Adrenal gland (tissue), 5 donors: Measurements from ENCODE around the gene CARS1.

Source experiments
- CTCF ChIP-seq, 6 experiments: fragments of 450-650 bp in 4 of 6; fragments of 200-600 bp in 2 of 6; sonication (generic) in 1 of 6; IDR thresholded peaks; 1 replicate in 5 of 6; 2 replicates in 1 of 6; pipeline versions ENCODE4 v1.5.1 to v1.8.0; 2016 to 2021; ENCODE audit warnings: antibody characterized with exemption in 6 of 6, mild to moderate bottlenecking in 2 of 6, moderate library complexity in 1 of 6
- POLR2A ChIP-seq, 2 donors: fragments of 450-650 bp; IDR thresholded peaks; one replicate each; pipeline ENCODE4 v1.6.1; 2017; ENCODE audit warnings: antibody characterized with exemption in 2 of 2, mild to moderate bottlenecking in 2 of 2, moderate library complexity in 1 of 2
- donor health status: DM: no; HTN: no; CAD: no.

GRCh38 chr11:3010521-3011275 lies 46.5 kb downstream of the CARS1 start:
- no peak for TF ChIP-seq CTCF (IDR thresholded peaks at IDR 0.05)
- no peak for TF ChIP-seq POLR2A (IDR thresholded peaks at IDR 0.05)
